Mesenchymal stem cell (in vitro differentiated cells and primary cell): ENCODE measurements around the gene SPEG.

Experiments
- DNase-seq: peaks from one replicate; pipeline ENCODE4 v3.0.0-alpha.2; 2013
- H2AFZ ChIP-seq: one replicate; pipeline ENCODE4 v1.6.1; 2013; ENCODE audit warnings: low read depth, mild to moderate bottlenecking, control low read depth, inconsistent platforms, low read length, moderate library complexity
- H2AK5ac ChIP-seq: 2 replicates; pipeline ENCODE4 v1.6.1; 2013; ENCODE audit warnings: low read length, moderate library complexity, mild to moderate bottlenecking, inconsistent platforms; ENCODE audit not compliant: severe bottlenecking
- H2BK120ac ChIP-seq: one replicate; pipeline ENCODE4 v1.6.1; 2013; ENCODE audit warnings: low read depth, mild to moderate bottlenecking, inconsistent platforms, low read length, moderate library complexity
- H2BK12ac ChIP-seq, 2 experiments: one replicate each; pipeline ENCODE4 v1.6.1; 2013; ENCODE audit warnings: inconsistent platforms in 2 of 2, low read length in 2 of 2, mild to moderate bottlenecking in 2 of 2, moderate library complexity in 2 of 2, control low read depth in 1 of 2
- H2BK15ac ChIP-seq: one replicate; pipeline ENCODE4 v1.6.1; 2013; ENCODE audit warnings: mild to moderate bottlenecking, low read depth, inconsistent platforms; ENCODE audit not compliant: poor library complexity, severe bottlenecking
- H2BK5ac ChIP-seq: 2 replicates; pipeline ENCODE4 v1.6.1; 2013; ENCODE audit warnings: low read depth, mild to moderate bottlenecking, low read length, control low read depth, inconsistent platforms; ENCODE audit not compliant: poor library complexity, severe bottlenecking
- H3K14ac ChIP-seq, 2 experiments: one replicate each; pipeline ENCODE4 v1.6.1; 2013; ENCODE audit warnings: inconsistent platforms in 2 of 2, low read length in 2 of 2, control low read depth in 1 of 2, mild to moderate bottlenecking in 1 of 2, moderate library complexity in 1 of 2
- H3K18ac ChIP-seq, 2 experiments: one replicate each; pipeline ENCODE4 v1.6.1; 2013; ENCODE audit warnings: inconsistent platforms in 2 of 2, low read length in 2 of 2, control low read depth in 1 of 2, low read depth in 1 of 2, mild to moderate bottlenecking in 1 of 2
- H3K23ac ChIP-seq, 2 experiments: one replicate each; pipeline ENCODE4 v1.6.1; 2013; ENCODE audit warnings: inconsistent platforms in 2 of 2, low read length in 2 of 2, mild to moderate bottlenecking in 2 of 2, moderate library complexity in 2 of 2, control low read depth in 1 of 2
- H3K27ac ChIP-seq: 2 replicates; pipeline ENCODE4 v1.5.1; 2013; ENCODE audit warnings: mild to moderate bottlenecking, moderate library complexity, low read length, control low read depth, inconsistent platforms; ENCODE audit not compliant: poor library complexity, severe bottlenecking
- H3K27me3 ChIP-seq, 2 experiments: 2 replicates each; pipeline versions ENCODE4 v1.6.1 to v1.7.0; 2013; ENCODE audit warnings: low read length in 2 of 2, mild to moderate bottlenecking in 2 of 2, moderate library complexity in 2 of 2, control low read depth in 1 of 2, inconsistent platforms in 1 of 2; ENCODE audit not compliant: control insufficient read depth in 1 of 2, insufficient read depth in 1 of 2
- H3K36me3 ChIP-seq, 2 experiments: 2 replicates each; pipeline versions ENCODE4 v1.6.1 to v1.7.0; 2013; ENCODE audit warnings: low read length in 2 of 2, control low read depth in 1 of 2, inconsistent platforms in 1 of 2, low read depth in 1 of 2, mild to moderate bottlenecking in 1 of 2; ENCODE audit not compliant: insufficient read depth in 2 of 2, control insufficient read depth in 1 of 2
- H3K4ac ChIP-seq, 2 experiments: one replicate each; pipeline ENCODE4 v1.6.1; 2013; ENCODE audit warnings: inconsistent platforms in 2 of 2, low read length in 2 of 2, mild to moderate bottlenecking in 2 of 2, moderate library complexity in 2 of 2, control low read depth in 1 of 2, low read depth in 1 of 2
- H3K4me1 ChIP-seq: 2 replicates; pipeline ENCODE4 v1.6.1; 2013; ENCODE audit warnings: low read depth, low read length, control low read depth; ENCODE audit not compliant: control insufficient read depth, insufficient read depth
- H3K4me2 ChIP-seq: 2 replicates; pipeline ENCODE4 v1.6.1; 2013; ENCODE audit warnings: low read length, mild to moderate bottlenecking, inconsistent platforms; ENCODE audit not compliant: poor library complexity, severe bottlenecking
- H3K4me3 ChIP-seq, 2 experiments: 2 replicates each; pipeline versions ENCODE4 v1.5.1 to v1.7.0; 2013; ENCODE audit warnings: low read length in 2 of 2, mild to moderate bottlenecking in 2 of 2, control low read depth in 1 of 2, low read depth in 1 of 2; ENCODE audit not compliant: insufficient read depth in 1 of 2
- H3K79me1 ChIP-seq: replicated peaks from 2 replicates; pipeline ENCODE4 v1.6.1; 2013; ENCODE audit warnings: mild to moderate bottlenecking, control low read depth, low read length, inconsistent platforms; ENCODE audit not compliant: poor library complexity, severe bottlenecking
- H3K9ac ChIP-seq: 2 replicates; pipeline ENCODE4 v1.7.0; 2013; ENCODE audit warnings: mild to moderate bottlenecking, low read length, moderate library complexity
- H3K9me3 ChIP-seq: 2 replicates; pipeline ENCODE4 v1.7.0; 2013; ENCODE audit warnings: mild to moderate bottlenecking, low read length; ENCODE audit not compliant: control insufficient read depth
- H4K8ac ChIP-seq: one replicate; pipeline ENCODE4 v1.6.1; 2013; ENCODE audit warnings: inconsistent platforms, mild to moderate bottlenecking, low read length, moderate library complexity
- H4K91ac ChIP-seq: one replicate; pipeline ENCODE4 v1.6.1; 2013; ENCODE audit warnings: mild to moderate bottlenecking, low read length, inconsistent platforms
- WGBS: methylation state at CpG from one replicate; pipeline ENCODE4 v1.1.7; 2013; ENCODE audit warnings: mixed read lengths; 5-methylcytosine and 5-hydroxymethylcytosine counted together

Gene SPEG

GRCh38 chr2:219419331-219420197, 15.1 kb upstream of the SPEG start:
- H2BK5ac ChIP-seq = no peak overlapping the region

DNA sequence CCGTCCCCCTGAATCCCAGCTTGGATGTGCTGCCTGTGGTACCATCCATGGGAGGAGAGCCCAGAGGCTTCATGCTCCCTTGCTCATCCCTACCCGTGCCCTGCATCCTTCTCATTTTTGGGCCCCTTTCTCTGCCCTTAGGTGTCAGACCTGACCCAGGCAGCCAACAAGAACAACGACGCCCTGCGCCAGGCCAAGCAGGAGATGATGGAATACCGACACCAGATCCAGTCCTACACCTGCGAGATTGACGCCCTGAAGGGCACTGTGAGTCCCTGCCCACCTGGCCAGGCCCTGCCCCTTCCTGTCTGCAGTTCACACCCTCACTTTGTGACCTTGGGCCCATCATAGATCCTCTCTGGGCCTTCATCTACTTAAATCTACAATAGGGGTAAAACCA, 14.0 kb upstream of the SPEG start:
- Histone ChIP-seq H3K79me1 (no peaks in the 10 kb centered on the region), H2BK15ac (no peak overlapping the region), H3K4me2 (no peak overlapping the region), H2BK120ac (no peak overlapping the region), H3K9ac (no peak overlapping the region), H4K91ac (no peak overlapping the region), H2BK12ac (no peak overlapping the region), H3K4me3 (no peak overlapping the region), H3K4me1 (peaks cover 25% of the 10 kb centered on the region), H3K36me3 (no peaks in the 10 kb centered on the region), H3K4ac (no peak overlapping the region), H3K18ac (no peak overlapping the region), H3K27me3 (peaks cover 9 to 10% of the 10 kb centered on the region in 2 experiments), H3K27ac (no peak overlapping the region), H3K14ac (no peak overlapping the region), H3K23ac (no peak overlapping the region), H2AK5ac (no peak overlapping the region), H4K8ac (no peak overlapping the region), H2AFZ (no peak overlapping the region), H3K9me3 (no peaks in the 10 kb centered on the region), H2BK5ac (no peak overlapping the region)
- 95% methylated on average over 8 of the region's 8 CpGs for WGBS
- DNase-seq = no peak

More at GRCh38 chr2:219419331-219420197, 15.1 kb upstream of the SPEG start:
- Histone ChIP-seq H3K4me3 (no peak overlapping the region), H3K27ac (no peak overlapping the region), H4K8ac (no peak overlapping the region), H3K23ac (no peak overlapping the region), H3K4me2 (no peak overlapping the region), H2AK5ac (no peak overlapping the region), H3K36me3 (no peaks in the 10 kb centered on the region), H2AFZ (no peak overlapping the region), H3K4ac (no peak overlapping the region), H3K9me3 (no peaks in the 10 kb centered on the region), H3K18ac (no peak overlapping the region), H2BK120ac (no peak overlapping the region), H3K79me1 (no peaks in the 10 kb centered on the region), H4K91ac (no peak overlapping the region), H3K27me3 (peaks cover 9 to 10% of the 10 kb centered on the region in 2 experiments), H2BK15ac (peak overlapping the region; percentile 36), H3K9ac (no peak overlapping the region), H3K14ac (no peak overlapping the region), H2BK12ac (no peak overlapping the region), H3K4me1 (peaks cover 23% of the 10 kb centered on the region)
- 76% methylated on average over 7 of the region's 9 CpGs for WGBS
- no peak for DNase-seq

GRCh38 chr2:219421323-219421722, 13.3 kb upstream of the SPEG start:
- H3K36me3 ChIP-seq = no peaks in the 10 kb centered on the region
- peaks cover 25% of the 10 kb centered on the region for H3K4me1 ChIP-seq
- H3K4ac ChIP-seq = no peak overlapping the region
- H4K8ac ChIP-seq = no peak overlapping the region
- H3K9ac ChIP-seq = no peak overlapping the region
- no peak overlapping the region for H2BK5ac ChIP-seq
- H3K27me3 ChIP-seq = peaks cover 9 to 10% of the 10 kb centered on the region in 2 experiments
- no peaks in the 10 kb centered on the region for H3K9me3 ChIP-seq
- no peak for DNase-seq
- H2BK12ac ChIP-seq = no peak overlapping the region
- no peak overlapping the region for H2BK15ac ChIP-seq
- no peak overlapping the region for H3K27ac ChIP-seq
- no peak overlapping the region for H3K18ac ChIP-seq
- H3K4me2 ChIP-seq = no peak overlapping the region
- no peak overlapping the region for H3K14ac ChIP-seq
- WGBS = 91% methylated on average over 17 of the region's 17 CpGs
- no peak overlapping the region for H4K91ac ChIP-seq
- no peak overlapping the region for H2BK120ac ChIP-seq
- H3K23ac ChIP-seq = no peak overlapping the region
- H3K4me3 ChIP-seq = no peak overlapping the region
- H3K79me1 ChIP-seq = no peaks in the 10 kb centered on the region
- no peak overlapping the region for H2AFZ ChIP-seq
- no peak overlapping the region for H2AK5ac ChIP-seq

DNA sequence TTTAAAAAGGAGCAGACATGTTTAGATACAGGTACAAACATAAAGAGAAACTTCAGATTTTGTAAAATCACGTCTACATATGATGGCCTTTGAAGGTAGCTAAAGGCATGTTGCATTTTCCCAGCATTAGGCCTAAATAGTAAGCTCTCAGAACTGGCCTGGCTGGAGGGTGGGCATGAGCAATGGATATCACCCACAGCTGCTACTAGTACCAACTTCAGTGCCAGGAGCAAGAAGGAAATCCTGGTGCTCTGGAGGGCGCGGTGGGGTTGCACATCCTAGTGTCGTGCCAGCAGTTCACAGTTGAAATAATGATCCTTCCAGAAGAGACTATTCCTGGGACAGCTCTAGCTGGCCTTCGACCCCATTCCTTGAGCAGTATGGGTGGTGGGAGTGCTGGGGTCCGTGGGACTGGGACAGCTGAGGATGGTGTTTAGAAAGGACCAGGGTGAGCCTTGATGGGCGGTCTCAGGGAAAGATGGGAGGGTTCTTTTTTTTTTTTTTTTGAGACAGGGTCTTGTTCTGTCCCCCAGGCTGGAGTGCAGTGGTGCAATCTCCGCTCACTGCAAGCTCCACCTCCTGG, 11.6 kb upstream of the SPEG start:
- no peak overlapping the region for H4K8ac ChIP-seq
- H3K4me2 ChIP-seq = no peak overlapping the region
- no peak overlapping the region for H2BK15ac ChIP-seq
- H3K36me3 ChIP-seq = no peaks in the 10 kb centered on the region
- no peak overlapping the region for H2BK120ac ChIP-seq
- no peak overlapping the region for H2BK5ac ChIP-seq
- no peaks in the 10 kb centered on the region for H3K9me3 ChIP-seq
- no peak overlapping the region for H3K18ac ChIP-seq
- no peak overlapping the region for H3K4ac ChIP-seq
- H2AK5ac ChIP-seq = no peak overlapping the region
- peaks cover 9 to 10% of the 10 kb centered on the region in 2 experiments for H3K27me3 ChIP-seq
- H3K14ac ChIP-seq = no peak overlapping the region
- no peak overlapping the region for H3K4me3 ChIP-seq
- DNase-seq = no peak
- no peak overlapping the region for H4K91ac ChIP-seq
- H3K9ac ChIP-seq = no peak overlapping the region
- WGBS = 93% methylated on average over 6 of the region's 8 CpGs
- no peak overlapping the region for H2BK12ac ChIP-seq
- H3K79me1 ChIP-seq = no peaks in the 10 kb centered on the region
- no peak overlapping the region for H3K27ac ChIP-seq
- H2AFZ ChIP-seq = no peak overlapping the region
- H3K23ac ChIP-seq = no peak overlapping the region
- H3K4me1 ChIP-seq = peaks cover 15% of the 10 kb centered on the region
